Daoy (cell line): ENCODE results near the gene OR3A1. TPM values are rescaled to one million over a fixed set of nuclear protein-coding genes. Genes with fewer than 3 reads are reported as not detected.
"Not testable (repeated sequence)": the region's sequence is repeated elsewhere in the genome, so short reads cannot be mapped to it uniquely, and the experiment has no call there.

Experiments
- DNase-seq: peaks from one replicate; pipeline ENCODE4 v3.0.0-alpha.2; 2015; ENCODE audit warnings: low read depth
- total RNA-seq: library from RNA; depleted of rRNA; stranded (reverse); fragments of >200 nt; shearing (Covaris generic); gene quantifications from 2 replicates; pipeline ENCODE4 v1.2.3, GENCODE V29; 2014; rRNA removed

OR3A1 gene, protein sequence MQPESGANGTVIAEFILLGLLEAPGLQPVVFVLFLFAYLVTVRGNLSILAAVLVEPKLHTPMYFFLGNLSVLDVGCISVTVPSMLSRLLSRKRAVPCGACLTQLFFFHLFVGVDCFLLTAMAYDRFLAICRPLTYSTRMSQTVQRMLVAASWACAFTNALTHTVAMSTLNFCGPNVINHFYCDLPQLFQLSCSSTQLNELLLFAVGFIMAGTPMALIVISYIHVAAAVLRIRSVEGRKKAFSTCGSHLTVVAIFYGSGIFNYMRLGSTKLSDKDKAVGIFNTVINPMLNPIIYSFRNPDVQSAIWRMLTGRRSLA
- not detected in 2 replicates for total RNA-seq

- no peak for DNase-seq
Measured at GRCh38 chr17:3298260-3298659, at the start of gene OR3A1. Gene OR3A1, minus strand, starts transcription at chr17:3298360. Its CDS starts 5,778 bp downstream, at chr17:3292582.

DNA sequence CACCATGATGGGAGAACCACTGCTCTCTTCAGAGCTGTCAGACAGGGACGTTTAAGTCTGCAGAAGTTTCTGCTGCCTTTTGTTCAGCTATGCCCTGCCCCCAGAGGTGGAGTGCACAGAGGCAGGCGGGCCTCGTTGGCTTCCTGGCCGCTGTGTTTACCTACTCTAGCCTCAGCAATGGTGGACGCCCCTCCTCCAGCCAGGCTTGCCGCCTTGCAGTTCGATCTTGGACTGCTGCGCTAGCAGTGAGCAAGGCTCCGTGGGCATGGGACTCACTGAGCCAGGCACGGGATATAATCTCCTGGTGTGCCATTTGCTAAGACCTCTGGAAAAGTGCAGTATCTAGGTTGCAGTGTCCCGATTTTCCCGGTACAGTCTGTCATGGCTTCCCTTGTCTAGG is 44.6 kb upstream of the OR3A1 start:
- not testable (repeated sequence) for DNase-seq

- DNase-seq: no peak
Measured at GRCh38 chr17:3335876-3336275, 37.7 kb upstream of the OR3A1 start.

DNA sequence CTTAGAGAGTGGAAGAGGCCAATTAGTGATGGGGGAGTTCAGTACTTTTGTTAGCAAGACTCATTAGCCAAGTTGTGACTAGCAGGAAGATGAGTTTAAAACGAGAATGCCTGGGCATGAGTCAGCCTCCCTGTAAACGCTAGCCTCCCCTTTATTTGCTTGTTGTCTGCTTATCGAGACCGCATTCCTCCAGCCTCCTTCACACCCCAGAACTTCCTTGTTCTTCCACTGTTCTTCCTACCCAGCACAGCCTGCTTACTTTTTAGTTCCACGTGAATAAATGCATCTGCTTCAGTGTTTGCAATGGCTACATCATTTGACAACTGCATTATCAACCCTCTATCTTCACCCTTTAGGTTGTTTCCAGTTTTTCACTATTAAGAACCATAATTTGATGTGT is 20.2 kb upstream of the OR3A1 start:
- DNase-seq: peak; percentile 61

- no peak for DNase-seq
Measured at GRCh38 chr17:3316836-3317235, 18.7 kb upstream of the OR3A1 start.

GRCh38 chr17:3308603-3309002 is 10.4 kb upstream of the OR3A1 start:
- DNase-seq: no peak

GRCh38 chr17:3295632-3296031 is 2.5 kb downstream of the OR3A1 start:
- no peak for DNase-seq

DNA sequence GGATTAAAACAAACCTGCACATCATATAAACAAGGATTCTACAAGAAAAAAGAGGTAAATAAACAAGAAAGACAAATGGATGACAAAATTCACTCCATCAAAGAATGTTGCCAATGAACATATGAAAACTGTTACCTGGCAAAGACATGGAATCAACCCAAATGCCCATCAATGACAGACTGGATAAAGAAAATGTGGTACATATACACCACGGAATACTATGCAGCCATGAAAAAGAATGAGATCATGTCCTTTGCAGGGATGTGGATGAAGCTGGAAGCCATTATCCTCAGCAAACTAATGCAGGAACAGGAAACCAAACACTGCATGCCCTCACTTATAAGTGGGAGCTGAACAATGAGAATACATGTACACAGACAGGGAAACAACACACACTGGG is 4.6 kb downstream of the OR3A1 start:
- DNase-seq: not testable (repeated sequence)

DNA sequence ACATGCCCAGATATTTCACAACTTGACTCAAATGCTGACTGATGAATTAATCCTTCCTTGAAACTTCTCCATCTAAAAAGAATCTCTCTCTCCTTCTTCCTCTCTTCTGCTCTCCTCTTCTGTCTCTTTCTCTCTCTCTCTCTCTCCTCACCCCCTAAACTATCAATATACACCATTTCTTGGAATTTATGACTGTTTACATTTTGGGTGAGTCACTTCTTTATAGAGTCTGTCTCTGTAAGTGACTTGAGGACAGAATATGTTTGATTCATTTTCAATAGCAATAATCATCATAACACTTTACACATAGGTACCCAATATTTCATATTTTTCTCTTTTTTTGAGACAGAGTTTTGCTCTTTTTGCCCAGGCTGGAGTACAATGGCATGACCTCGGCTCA is 15.3 kb downstream of the OR3A1 start:
- no peak for DNase-seq

DNA sequence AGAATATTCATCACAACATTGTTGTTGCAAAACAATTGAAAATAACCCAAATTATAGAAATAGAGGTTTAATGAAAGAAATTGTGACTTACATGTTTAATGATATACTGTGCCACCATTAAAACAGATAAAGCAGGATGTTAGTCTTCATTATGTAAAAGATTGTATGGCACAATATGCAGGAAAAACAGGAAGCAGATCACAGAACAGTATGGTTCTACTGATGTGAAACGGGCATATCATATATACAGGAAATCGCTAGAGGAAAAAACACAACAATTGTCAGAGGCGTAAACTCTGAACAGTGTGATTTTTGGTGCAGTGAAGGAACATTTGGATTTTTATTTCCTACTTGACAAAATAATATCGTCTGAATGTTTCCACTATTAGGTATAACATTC is 22.0 kb downstream of the OR3A1 start:
- DNase-seq: no peak

- no peak for DNase-seq
Measured at GRCh38 chr17:3271072-3271848, 26.9 kb downstream of the OR3A1 start.

DNA sequence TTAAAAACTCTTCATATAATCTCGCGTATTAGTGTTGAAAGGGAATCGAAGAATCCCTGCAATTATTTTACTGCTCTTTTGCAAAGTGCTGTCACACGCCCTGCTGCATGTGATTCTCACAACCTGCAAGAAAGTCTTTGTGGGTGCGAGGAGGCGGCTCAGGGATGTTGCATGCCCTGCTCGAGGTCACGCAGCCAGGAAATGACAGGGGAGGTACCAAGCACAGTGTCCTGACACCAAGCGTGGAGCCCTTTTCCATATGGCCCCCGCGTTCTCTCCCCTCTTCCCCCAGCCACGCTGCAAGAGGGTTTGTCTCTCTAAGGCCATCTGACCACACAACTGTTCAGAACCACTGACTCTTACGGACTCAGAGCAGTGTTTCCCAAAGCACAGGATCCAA is 37.6 kb downstream of the OR3A1 start:
- no peak for DNase-seq

DNA sequence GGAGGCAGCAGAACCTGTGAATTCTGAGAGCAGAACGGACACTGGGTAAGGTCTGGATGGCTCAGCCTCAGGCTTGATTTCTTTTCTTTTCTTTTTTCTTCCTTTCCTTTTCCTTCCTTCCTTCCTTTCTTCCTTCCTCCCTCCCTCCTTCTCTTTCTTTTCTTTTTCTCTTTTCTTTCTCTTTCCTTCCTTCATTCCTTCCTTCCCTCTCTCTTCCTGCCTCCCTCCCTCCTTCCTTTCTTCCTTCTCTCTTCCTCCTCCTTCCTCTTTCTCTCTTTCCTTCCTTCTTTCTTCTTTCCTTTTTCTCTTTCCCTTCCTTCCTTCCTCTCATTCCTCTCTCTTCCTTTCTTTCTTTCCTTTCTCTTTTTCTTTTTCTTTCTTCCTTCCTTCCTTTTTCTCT is 38.0 kb downstream of the OR3A1 start:
- DNase-seq: no peak

DNA sequence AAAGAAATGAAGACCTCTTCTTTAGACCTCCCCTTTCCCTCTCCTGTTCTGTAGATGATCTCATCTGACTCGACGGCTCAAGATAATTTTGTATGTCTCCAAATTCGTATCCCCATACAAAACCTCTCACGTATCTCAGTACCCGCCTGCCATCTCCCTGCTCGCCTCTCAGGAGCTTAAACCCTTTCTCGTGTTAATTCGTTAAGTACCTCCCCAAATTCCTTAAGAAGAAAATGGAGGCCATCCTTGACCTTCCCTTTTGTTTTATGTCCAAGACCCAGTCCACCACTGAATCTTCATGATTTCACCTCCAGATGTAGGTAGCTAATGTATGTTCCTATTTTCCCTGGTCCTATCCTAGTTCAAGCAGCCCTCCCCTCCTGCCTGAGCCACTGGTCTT is 41.6 kb downstream of the OR3A1 start:
- DNase-seq: no peak

GRCh38 chr17:3249013-3249412 is 49.1 kb downstream of the OR3A1 start:
- not testable (repeated sequence) for DNase-seq

GRCh38 chr17:3244841-3245240 is 53.3 kb downstream of the OR3A1 start:
- not testable (repeated sequence) for DNase-seq

- not testable (repeated sequence) for DNase-seq
Measured at GRCh38 chr17:3241044-3241443, 57.1 kb downstream of the OR3A1 start.

Other genes with a start within 250 kb of the OR3A1 start
- not detected in 2 replicates for gene OR1D5, start 234.8 kb downstream of the OR3A1 start, total RNA-seq
- not detected in 2 replicates for gene OR1D2, start 193.9 kb downstream of the OR3A1 start, total RNA-seq
- gene OR1G1, start 170.8 kb downstream of the OR3A1 start, total RNA-seq: not detected in 2 replicates
- gene OR1A2, start 100.8 kb downstream of the OR3A1 start, total RNA-seq: not detected in 2 replicates
- not detected in 2 replicates for gene OR1A1, start 90.7 kb downstream of the OR3A1 start, total RNA-seq
- gene OR3A2, start 87.9 kb upstream of the OR3A1 start, total RNA-seq: not detected in 2 replicates
- not detected in 2 replicates for gene OR1E1, start 100.0 kb upstream of the OR3A1 start, total RNA-seq
- gene OR3A3, start 113.0 kb upstream of the OR3A1 start, total RNA-seq: 0.23 TPM in 1 of 2 replicates, not detected in the other
- not detected in 2 replicates for gene OR1E2, start 135.5 kb upstream of the OR3A1 start, total RNA-seq
- not detected in 2 replicates for gene SPATA22, start 173.5 kb upstream of the OR3A1 start, total RNA-seq
- gene ASPA, start 177.6 kb upstream of the OR3A1 start, total RNA-seq: not detected in 2 replicates